ENCODE results near the gene TRPC4AP.

GRCh38 chr20:35048739-35049138 lies 43.9 kb downstream of the TRPC4AP start:
- TF ChIP-seq POLR2A (IDR thresholded peaks at IDR 0.05; ENCODE audit: low read depth, low read length) (no peak), SP1 (IDR thresholded peaks at IDR 0.05; ENCODE audit: low read depth, low read length) (no peak), CTCF (IDR thresholded peaks at IDR 0.05 in 2 of 3, conservative IDR thresholded peaks at IDR 0.05 in 1 of 3; ENCODE audit: control insufficient read depth in 2 of 3, extremely low read depth in 1 of 3, insufficient read depth in 1 of 3, low read depth in 3 of 3, low read length in 3 of 3) (no peak), HDGF (IDR thresholded peaks at IDR 0.05) (no peak), RAD51 (IDR thresholded peaks at IDR 0.05) (no peak), BMI1 (IDR thresholded peaks at IDR 0.05; ENCODE audit: borderline replicate concordance) (no peak), RB1 (IDR thresholded peaks at IDR 0.05; ENCODE audit: borderline replicate concordance) (no peak), RFX5 (IDR thresholded peaks at IDR 0.05; ENCODE audit: low read depth, low read length) (no peak), ESRRA (IDR thresholded peaks at IDR 0.05; ENCODE audit: low read length) (no peak), BCL3 (IDR thresholded peaks at IDR 0.05; ENCODE audit: borderline replicate concordance, insufficient read depth, low read depth, low read length, poor library complexity, severe bottlenecking) (no peak), HCFC1 (IDR thresholded peaks at IDR 0.05; ENCODE audit: low read length) (no peak)

Measured in GM12878 (cell line).